Mammary epithelial cell (primary cell): ENCODE measurements around the gene SNRK.

Source experiments
- CTCF ChIP-seq, 2 donors: IDR thresholded peaks in 1 of 2; conservative IDR thresholded peaks in 1 of 2; 2 replicates each; pipeline ENCODE4 v1.5.1; 2011 to 2012; ENCODE audit warnings: inconsistent platforms in 2 of 2, low read length in 2 of 2, mild to moderate bottlenecking in 2 of 2, control low read depth in 1 of 2, low read depth in 1 of 2; ENCODE audit not compliant: insufficient read depth in 1 of 2; ENCODE audit errors: extremely low read depth in 1 of 2
- EZH2 ChIP-seq: IDR thresholded peaks from 2 replicates; pipeline ENCODE4 v1.6.1; 2012; ENCODE audit warnings: low read length, inconsistent platforms, borderline replicate concordance

GRCh38 chr3:43362183-43362582 is 75.8 kb downstream of the SNRK start:
- TF ChIP-seq CTCF (conservative IDR thresholded peaks at IDR 0.05 in 1 of 2, IDR thresholded peaks at IDR 0.05 in 1 of 2; ENCODE audit: extremely low read depth in 1 of 2, insufficient read depth in 1 of 2, low read depth in 1 of 2, low read length in 2 of 2) (no peak), EZH2 (no peak)
